Right lobe of liver (tissue), 6 donors: ENCODE results near the gene FMR1NB. TPM values are rescaled to one million over a fixed set of nuclear protein-coding genes. Genes with fewer than 3 reads are reported as not detected.

Source experiments
- ATAC-seq, 4 donors: fragments of 200-7000 bp; cut with Tn5 transposase; one replicate each; pipeline ENCODE4 v1.9.1; 2020; ENCODE audit warnings: mild to moderate bottlenecking in 4 of 4, moderate library complexity in 4 of 4
- DNase-seq, 3 donors: peaks; one replicate each; pipeline ENCODE4 v3.0.0-alpha.2; 2020
- H3K27ac ChIP-seq, 3 donors: fragments of 200-600 bp; one replicate each; pipeline ENCODE4 v1.8.0; 2022
- H3K27me3 ChIP-seq, 2 donors: fragments of 200-600 bp; one replicate each; pipeline ENCODE4 v1.8.0; 2022
- H3K36me3 ChIP-seq, 4 donors: fragments of 200-600 bp; sonication (generic) in 1 of 4; one replicate each; pipeline versions ENCODE4 v1.5.1 to v1.8.0; 2017 to 2022; ENCODE audit warnings: control low read depth in 1 of 4
- H3K4me1 ChIP-seq, 4 donors: fragments of 200-600 bp; sonication (generic) in 1 of 4; one replicate each; pipeline versions ENCODE4 v1.5.1 to v1.8.0; 2017 to 2022; ENCODE audit warnings: control low read depth in 1 of 4
- H3K4me3 ChIP-seq, 3 donors: fragments of 200-600 bp; one replicate each; pipeline ENCODE4 v1.8.0; 2022
- H3K9me3 ChIP-seq, 4 donors: fragments of 200-600 bp; sonication (generic) in 1 of 4; one replicate each; pipeline versions ENCODE4 v1.5.1 to v1.8.0; 2017 to 2022; ENCODE audit warnings: control low read depth in 1 of 4
- POLR2A ChIP-seq: fragments of 450-650 bp; IDR thresholded peaks from one replicate; pipeline ENCODE4 v1.6.1; 2017; ENCODE audit warnings: antibody characterized with exemption, mild to moderate bottlenecking
- WGBS: methylation state at CpG from one replicate; pipeline ENCODE4 v1.1.6; 2018; ENCODE audit warnings: low coverage, low lambda C conversion rate; ENCODE audit not compliant: insufficient coverage; ENCODE audit errors: missing lambda C conversion rate; 5-methylcytosine and 5-hydroxymethylcytosine counted together
- intact Hi-C, 2 donors: fragments of 100-400 bp; cut with DNase I; formaldehyde crosslinking; loops; one replicate each; pipeline versions ENCODE4 v1.11.2 to v1.14.1; 2022
- small RNA-seq, 2 experiments: library from RNA; depleted of rRNA; stranded (forward); fragments of <200 nt; gene quantifications; one replicate each; pipeline ENCODE3, GENCODE V24; 2016
- total RNA-seq, 6 experiments: library from RNA; depleted of rRNA in 2 of 6; stranded (reverse); fragments of >200 nt in 2 of 6; fragmentation: NEBNext Ultra II Directional in 3 of 6; extraction: Animal tissue kit (Norgen Biotek cat#: 25700) in 3 of 6; gene quantifications; one replicate each; pipeline versions ENCODE4 v1.1.0 to v1.2.4, GENCODE V29; 2016 to 2023
- TF ChIP-seq, protein P1 (sequence below), 4 donors: fragments of 200-600 bp in 3 of 4; fragments of 450-650 bp in 1 of 4; IDR thresholded peaks; one replicate each; pipeline versions ENCODE4 v1.5.1 to v1.8.0; 2016 to 2022; ENCODE audit warnings: antibody characterized with exemption in 4 of 4, mild to moderate bottlenecking in 2 of 4
- donor health status: DM: no; HTN: yes; CAD: no.
- donor health status: DM: no; HTN: no; CAD: no.
- donor health status: DM: no; HTN: no; CAD: no.
- donor health status: DM: no; HTN: yes; CAD: no.
- donor health status: DM: no; HTN: yes; CAD: no.

Gene FMR1NB
- total RNA-seq, 6 experiments from 2014 or later: not detected

DNA sequence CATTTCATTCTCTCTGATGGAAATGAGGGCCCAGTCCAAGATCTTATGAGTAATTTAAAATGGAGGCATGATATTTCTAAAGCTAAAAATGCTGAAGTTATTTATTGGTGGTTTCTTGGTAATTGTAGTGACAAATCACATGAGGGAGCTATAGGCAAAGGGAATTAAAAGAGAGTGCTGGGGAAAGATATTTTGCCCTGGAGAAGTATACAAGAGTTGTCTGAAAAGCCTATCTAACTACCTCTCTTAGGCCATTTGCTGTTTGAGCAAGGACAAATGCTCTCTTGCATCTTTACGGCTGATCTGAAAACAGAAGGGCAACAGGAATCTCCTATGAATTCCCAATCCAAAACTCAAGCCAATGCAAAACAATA, 89.4 kb downstream of the FMR1NB start:
- no peaks in the 10 kb centered on the region for H3K27me3 ChIP-seq
- peaks cover 0 to 3% (median 0%) of the 10 kb centered on the region in 4 donors for H3K9me3 ChIP-seq
- H3K4me1 ChIP-seq: no peaks in the 10 kb centered on the region
- ATAC-seq: no peak
- DNase-seq: no peak
- H3K36me3 ChIP-seq: no peaks in the 10 kb centered on the region
- H3K4me3 ChIP-seq: no peak overlapping the region
- TF ChIP-seq, protein P1, sequence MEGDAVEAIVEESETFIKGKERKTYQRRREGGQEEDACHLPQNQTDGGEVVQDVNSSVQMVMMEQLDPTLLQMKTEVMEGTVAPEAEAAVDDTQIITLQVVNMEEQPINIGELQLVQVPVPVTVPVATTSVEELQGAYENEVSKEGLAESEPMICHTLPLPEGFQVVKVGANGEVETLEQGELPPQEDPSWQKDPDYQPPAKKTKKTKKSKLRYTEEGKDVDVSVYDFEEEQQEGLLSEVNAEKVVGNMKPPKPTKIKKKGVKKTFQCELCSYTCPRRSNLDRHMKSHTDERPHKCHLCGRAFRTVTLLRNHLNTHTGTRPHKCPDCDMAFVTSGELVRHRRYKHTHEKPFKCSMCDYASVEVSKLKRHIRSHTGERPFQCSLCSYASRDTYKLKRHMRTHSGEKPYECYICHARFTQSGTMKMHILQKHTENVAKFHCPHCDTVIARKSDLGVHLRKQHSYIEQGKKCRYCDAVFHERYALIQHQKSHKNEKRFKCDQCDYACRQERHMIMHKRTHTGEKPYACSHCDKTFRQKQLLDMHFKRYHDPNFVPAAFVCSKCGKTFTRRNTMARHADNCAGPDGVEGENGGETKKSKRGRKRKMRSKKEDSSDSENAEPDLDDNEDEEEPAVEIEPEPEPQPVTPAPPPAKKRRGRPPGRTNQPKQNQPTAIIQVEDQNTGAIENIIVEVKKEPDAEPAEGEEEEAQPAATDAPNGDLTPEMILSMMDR (IDR thresholded peaks at IDR 0.05): no peak
- TF ChIP-seq POLR2A: no peak
- 100% methylated on average over 1 of the region's 1 CpG for WGBS
- intact Hi-C loops: no loop called here
- H3K27ac ChIP-seq: no peak overlapping the region

Small RNA genes within 50 kb of the gene (small RNA-seq; reads per million reads assigned to genes)
- 0 reads per million in 2 experiments for gene RNA5SP524

Other genes with a start within 250 kb of the FMR1NB start
- gene FMR1, start 69.4 kb upstream of the FMR1NB start, total RNA-seq: 10 to 100 TPM; 16.2 to 32.9 (median 21.5) TPM